Astrocyte (in vitro differentiated cells and primary cell): ENCODE results near the gene CEP41. TPM values are rescaled to one million over a fixed set of nuclear protein-coding genes. Genes with fewer than 3 reads are reported as not detected.

Source experiments
- DNase-seq: peaks from one replicate; pipeline ENCODE4 v3.0.0-alpha.2; 2010; ENCODE audit warnings: low read depth
- FAIRE-seq: peaks from 2 replicates; lab custom pipeline; 2011; peaks lifted over from hg19 to GRCh38; lab: Jason Lieb, UNC
- H2AFZ ChIP-seq: 2 replicates; pipeline ENCODE4 v1.6.0; 2012; ENCODE audit warnings: low read depth, low read length, inconsistent platforms
- H3K27ac ChIP-seq: 2 replicates; pipeline ENCODE4 v1.5.1; 2011; ENCODE audit warnings: low read depth, low read length, inconsistent platforms
- H3K27me3 ChIP-seq: 2 replicates; pipeline ENCODE4 v1.6.0; 2011; ENCODE audit warnings: low read length, inconsistent platforms; ENCODE audit not compliant: insufficient read depth
- H3K36me3 ChIP-seq: 2 replicates; pipeline ENCODE4 v1.5.1; 2011; ENCODE audit warnings: low read length, inconsistent platforms; ENCODE audit not compliant: insufficient read depth
- H3K4me1 ChIP-seq: 2 replicates; pipeline ENCODE4 v1.5.1; 2011; ENCODE audit warnings: low read length, inconsistent platforms; ENCODE audit not compliant: insufficient read depth
- H3K4me2 ChIP-seq: 2 replicates; pipeline ENCODE4 v1.6.0; 2012; ENCODE audit warnings: low read length, inconsistent platforms
- H3K4me3 ChIP-seq: 2 replicates; pipeline ENCODE4 v1.5.1; 2011; ENCODE audit warnings: low read depth, mild to moderate bottlenecking, low read length, inconsistent platforms; ENCODE audit not compliant: insufficient read depth
- H3K79me2 ChIP-seq: 2 replicates; pipeline ENCODE4 v1.6.0; 2012; ENCODE audit warnings: mild to moderate bottlenecking, low read length, inconsistent platforms; ENCODE audit not compliant: insufficient read depth
- H3K9ac ChIP-seq: 2 replicates; pipeline ENCODE4 v1.6.0; 2012; ENCODE audit warnings: mild to moderate bottlenecking, low read length, inconsistent platforms
- H3K9me3 ChIP-seq: 2 replicates; pipeline ENCODE4 v1.5.1; 2012; ENCODE audit warnings: low read depth, mild to moderate bottlenecking, low read length, inconsistent platforms; ENCODE audit not compliant: insufficient read depth
- H4K20me1 ChIP-seq: 2 replicates; pipeline ENCODE4 v1.6.0; 2012; ENCODE audit warnings: low read length, inconsistent platforms; ENCODE audit not compliant: insufficient read depth
- H3K27ac Mint-ChIP-seq: one replicate; pipeline ENCODE4 v1.8.0; 2021; ENCODE audit warnings: mild to moderate bottlenecking, mixed read lengths; ENCODE audit not compliant: unreplicated experiment
- H3K27me3 Mint-ChIP-seq: one replicate; pipeline ENCODE4 v1.8.0; 2021; ENCODE audit warnings: low read depth, mixed read lengths; ENCODE audit not compliant: unreplicated experiment
- H3K36me3 Mint-ChIP-seq: one replicate; pipeline ENCODE4 v1.8.0; 2021; ENCODE audit warnings: low read depth, mixed read lengths; ENCODE audit not compliant: unreplicated experiment
- H3K4me1 Mint-ChIP-seq: one replicate; pipeline ENCODE4 v1.8.0; 2021; ENCODE audit warnings: low read depth, mixed read lengths; ENCODE audit not compliant: unreplicated experiment
- H3K4me3 Mint-ChIP-seq: one replicate; pipeline ENCODE4 v1.8.0; 2021; ENCODE audit warnings: mild to moderate bottlenecking, moderate library complexity, mixed read lengths; ENCODE audit not compliant: unreplicated experiment
- H3K9me3 Mint-ChIP-seq: one replicate; pipeline ENCODE4 v1.8.0; 2021; ENCODE audit warnings: mild to moderate bottlenecking, mixed read lengths; ENCODE audit not compliant: unreplicated experiment
- CTCF ChIP-seq: IDR thresholded peaks from 2 replicates; pipeline ENCODE4 v1.5.1; 2011; ENCODE audit warnings: low read depth, mild to moderate bottlenecking, inconsistent platforms, low read length, moderate library complexity; ENCODE audit not compliant: insufficient read depth
- EZH2 ChIP-seq: IDR thresholded peaks from 2 replicates; pipeline ENCODE4 v1.6.1; 2012; ENCODE audit warnings: mild to moderate bottlenecking, low read length, inconsistent platforms; ENCODE audit not compliant: insufficient read depth
- total RNA-seq: library from RNA; stranded (reverse); gene quantifications from 2 replicates; pipeline ENCODE4 v1.2.1, GENCODE V29; 2021

Gene CEP41
- total RNA-seq, 1 donor from 2014 or later = 16.4 TPM

GRCh38 chr7:130426564-130426963 is 14.3 kb downstream of the CEP41 start:
- peaks cover 8% of the 10 kb centered on the region for H3K4me1 Mint-ChIP-seq
- no peak for TF ChIP-seq EZH2
- no peak for TF ChIP-seq CTCF
- FAIRE-seq = no peak

DNA sequence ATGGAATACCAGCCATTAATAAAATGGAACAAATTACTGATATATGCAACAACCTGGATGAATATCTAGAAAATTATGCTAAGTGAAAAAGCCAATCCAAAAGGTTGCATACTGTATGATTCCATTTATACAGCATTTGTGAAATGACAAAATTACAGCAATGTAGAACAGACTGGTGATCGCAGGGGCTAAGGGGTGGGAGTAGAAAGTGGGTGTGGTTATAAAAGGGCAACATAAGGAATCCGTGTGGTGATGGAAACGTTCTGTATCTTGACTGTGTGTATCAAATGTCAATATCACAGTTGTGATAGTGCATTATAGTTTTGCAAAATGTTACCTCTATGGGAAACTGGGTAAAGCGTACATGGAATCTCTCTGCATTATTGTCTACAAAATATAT is 15.0 kb downstream of the CEP41 start:
- Mint-ChIP-seq H3K4me3 (no peak overlapping the region), H3K27ac (no peak overlapping the region), H3K36me3 (no peaks in the 10 kb centered on the region), H3K9me3 (no peaks in the 10 kb centered on the region), H3K4me1 (peaks cover 12% of the 10 kb centered on the region), H3K27me3 (no peaks in the 10 kb centered on the region)
- no peak overlapping the region for H3K4me2 ChIP-seq
- H3K9ac ChIP-seq = no peak overlapping the region
- no peak overlapping the region for H3K4me3 ChIP-seq
- no peaks in the 10 kb centered on the region for H3K9me3 ChIP-seq
- H3K27ac ChIP-seq = no peak overlapping the region
- DNase-seq (no peak), FAIRE-seq (no peak)
- no peaks in the 10 kb centered on the region for H3K36me3 ChIP-seq
- H4K20me1 ChIP-seq = no peaks in the 10 kb centered on the region
- H2AFZ ChIP-seq = no peak overlapping the region
- no peak for TF ChIP-seq EZH2
- no peak for TF ChIP-seq CTCF
- peaks cover 6% of the 10 kb centered on the region for H3K4me1 ChIP-seq
- H3K27me3 ChIP-seq = no peaks in the 10 kb centered on the region
- no peaks in the 10 kb centered on the region for H3K79me2 ChIP-seq

More at GRCh38 chr7:130426564-130426963, 14.3 kb downstream of the CEP41 start:
- no peak for DNase-seq
- Histone ChIP-seq H3K4me1 (peaks cover 12% of the 10 kb centered on the region), H2AFZ (no peak overlapping the region), H3K4me2 (no peak overlapping the region), H4K20me1 (no peaks in the 10 kb centered on the region), H3K79me2 (no peaks in the 10 kb centered on the region), H3K27me3 (no peaks in the 10 kb centered on the region), H3K4me3 (no peak overlapping the region), H3K9ac (no peak overlapping the region), H3K9me3 (no peaks in the 10 kb centered on the region), H3K36me3 (no peaks in the 10 kb centered on the region), H3K27ac (no peak overlapping the region)
- Mint-ChIP-seq H3K4me3 (no peak overlapping the region), H3K9me3 (no peaks in the 10 kb centered on the region), H3K36me3 (no peaks in the 10 kb centered on the region), H3K27me3 (no peaks in the 10 kb centered on the region), H3K27ac (no peak overlapping the region)

DNA sequence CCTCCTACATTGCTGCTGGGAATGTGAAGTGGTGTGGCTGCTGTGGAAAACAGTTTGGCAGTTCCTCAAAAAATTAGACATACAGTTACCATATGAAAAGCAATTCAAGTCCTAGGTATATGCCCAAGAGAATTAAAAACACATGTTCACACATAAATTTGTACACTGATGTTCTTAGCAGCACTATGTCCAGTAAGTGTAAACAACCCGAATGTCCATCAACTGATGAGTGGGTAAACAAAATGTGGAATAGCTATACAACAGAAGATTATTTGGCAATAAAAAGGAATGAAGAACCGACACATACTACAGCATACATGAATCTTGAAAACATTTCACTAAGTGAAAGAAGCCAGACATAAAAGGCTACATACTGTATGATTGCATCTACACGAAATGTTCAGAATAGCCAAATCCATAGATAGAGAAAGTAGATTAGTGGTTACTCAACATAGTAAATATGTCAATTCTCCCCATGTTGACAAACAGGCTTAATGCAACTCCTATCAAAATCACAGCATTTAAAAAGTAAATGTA is 17.2 kb downstream of the CEP41 start:
- H2AFZ ChIP-seq = no peak overlapping the region
- no peak overlapping the region for H3K27ac Mint-ChIP-seq
- peaks cover 19% of the 10 kb centered on the region for H3K4me1 Mint-ChIP-seq
- no peaks in the 10 kb centered on the region for H4K20me1 ChIP-seq
- no peak overlapping the region for H3K9ac ChIP-seq
- DNase-seq (no peak), FAIRE-seq (peak; percentile 34)
- TF ChIP-seq EZH2 = no peak
- TF ChIP-seq CTCF = no peak
- H3K4me3 Mint-ChIP-seq = no peak overlapping the region
- no peaks in the 10 kb centered on the region for H3K9me3 Mint-ChIP-seq
- H3K4me3 ChIP-seq = no peak overlapping the region
- H3K27me3 Mint-ChIP-seq = no peaks in the 10 kb centered on the region
- H3K27me3 ChIP-seq = no peaks in the 10 kb centered on the region
- no peaks in the 10 kb centered on the region for H3K36me3 ChIP-seq
- no peaks in the 10 kb centered on the region for H3K36me3 Mint-ChIP-seq
- no peak overlapping the region for H3K27ac ChIP-seq
- H3K79me2 ChIP-seq = no peaks in the 10 kb centered on the region
- peaks cover 12% of the 10 kb centered on the region for H3K4me1 ChIP-seq
- H3K4me2 ChIP-seq = no peak overlapping the region
- no peaks in the 10 kb centered on the region for H3K9me3 ChIP-seq
